ENCODE data around the gene CYP3A7. TPM values are rescaled to one million over a fixed set of nuclear protein-coding genes. Genes with fewer than 3 reads are reported as not detected.
"Not testable (repeated sequence)": the region's sequence is repeated elsewhere in the genome, so short reads cannot be mapped to it uniquely, and the experiment has no call there.

CYP3A7 gene
- total RNA-seq, 1 donor, result not detected

- no peak overlapping the region for H3K4me3 ChIP-seq (ENCODE audit: low read depth, low read length)
- TF ChIP-seq, protein P1, sequence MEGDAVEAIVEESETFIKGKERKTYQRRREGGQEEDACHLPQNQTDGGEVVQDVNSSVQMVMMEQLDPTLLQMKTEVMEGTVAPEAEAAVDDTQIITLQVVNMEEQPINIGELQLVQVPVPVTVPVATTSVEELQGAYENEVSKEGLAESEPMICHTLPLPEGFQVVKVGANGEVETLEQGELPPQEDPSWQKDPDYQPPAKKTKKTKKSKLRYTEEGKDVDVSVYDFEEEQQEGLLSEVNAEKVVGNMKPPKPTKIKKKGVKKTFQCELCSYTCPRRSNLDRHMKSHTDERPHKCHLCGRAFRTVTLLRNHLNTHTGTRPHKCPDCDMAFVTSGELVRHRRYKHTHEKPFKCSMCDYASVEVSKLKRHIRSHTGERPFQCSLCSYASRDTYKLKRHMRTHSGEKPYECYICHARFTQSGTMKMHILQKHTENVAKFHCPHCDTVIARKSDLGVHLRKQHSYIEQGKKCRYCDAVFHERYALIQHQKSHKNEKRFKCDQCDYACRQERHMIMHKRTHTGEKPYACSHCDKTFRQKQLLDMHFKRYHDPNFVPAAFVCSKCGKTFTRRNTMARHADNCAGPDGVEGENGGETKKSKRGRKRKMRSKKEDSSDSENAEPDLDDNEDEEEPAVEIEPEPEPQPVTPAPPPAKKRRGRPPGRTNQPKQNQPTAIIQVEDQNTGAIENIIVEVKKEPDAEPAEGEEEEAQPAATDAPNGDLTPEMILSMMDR (IDR thresholded peaks at IDR 0.05; ENCODE audit: insufficient read depth, low read length), result no peak
- DNase-seq (ENCODE audit: low read depth), result no peak
Observed at GRCh38 chr7:99672573-99672972, 62.4 kb downstream of the CYP3A7 start.

DNA sequence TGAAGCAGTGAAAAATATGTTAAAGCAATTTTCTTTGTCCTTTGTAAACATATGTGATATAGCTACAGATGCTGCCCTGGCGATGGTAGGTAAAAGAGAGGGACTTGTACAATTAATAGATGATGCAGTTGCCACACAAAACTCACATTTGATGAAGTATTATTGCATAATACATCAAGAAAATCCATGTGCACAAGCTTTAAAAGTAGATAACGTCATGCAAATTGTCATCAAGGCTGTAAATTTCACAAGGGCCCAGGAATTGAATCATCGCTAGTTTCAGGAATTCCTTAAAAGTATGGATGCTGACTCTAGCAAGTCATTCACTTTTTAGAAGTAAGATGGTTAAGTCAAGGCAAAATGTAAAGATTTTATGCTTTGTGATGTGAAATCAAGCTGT is 65.2 kb downstream of the CYP3A7 start:
- no peak for DNase-seq (ENCODE audit: low read depth)
- TF ChIP-seq, protein P1 (IDR thresholded peaks at IDR 0.05; ENCODE audit: insufficient read depth, low read length), result no peak
- H3K4me3 ChIP-seq (ENCODE audit: low read depth, low read length), result no peak overlapping the region

DNA sequence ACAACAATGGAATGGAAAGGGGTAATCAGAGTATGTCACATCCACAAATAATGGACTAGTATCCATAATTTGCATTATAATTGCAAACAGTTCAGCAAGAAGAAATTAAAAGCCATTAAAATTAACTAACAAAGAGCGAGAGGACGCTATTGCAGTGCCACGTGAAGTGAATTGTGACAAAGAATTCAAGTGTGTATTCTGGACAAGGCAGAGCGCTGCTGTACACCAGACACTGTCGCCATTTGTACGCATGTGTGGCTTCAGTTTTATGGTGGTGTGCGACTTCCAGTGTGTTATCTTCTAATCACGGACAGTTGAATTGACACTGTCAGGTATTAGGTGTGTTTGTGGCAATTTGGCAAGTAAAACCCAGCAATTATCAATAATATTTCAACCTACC is 66.5 kb downstream of the CYP3A7 start:
- no peak for DNase-seq (ENCODE audit: low read depth)
- TF ChIP-seq, protein P1 (IDR thresholded peaks at IDR 0.05; ENCODE audit: insufficient read depth, low read length), result no peak
- no peak overlapping the region for H3K4me3 ChIP-seq (ENCODE audit: low read depth, low read length)

DNA sequence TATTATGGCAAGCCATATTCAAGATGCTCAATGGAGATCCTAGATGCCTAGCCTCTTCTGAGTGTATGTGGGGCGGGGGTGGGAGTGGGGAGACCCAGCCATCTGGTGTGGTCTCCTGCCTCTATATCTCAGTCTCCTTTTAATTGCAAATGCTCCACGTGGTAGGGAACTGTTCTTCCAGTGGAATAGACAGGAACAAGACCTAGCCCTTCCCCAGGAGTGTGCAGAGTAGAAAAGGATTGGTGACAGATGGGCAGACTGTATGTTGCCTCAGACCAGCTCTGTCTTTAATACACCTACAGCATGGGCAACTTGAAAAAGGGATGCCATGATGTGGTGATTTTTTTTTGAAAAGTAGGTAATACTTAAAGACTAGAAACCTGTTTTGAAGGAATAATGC is 67.8 kb downstream of the CYP3A7 start:
- no peak overlapping the region for H3K4me3 ChIP-seq (ENCODE audit: low read depth, low read length)
- DNase-seq (ENCODE audit: low read depth), result no peak
- TF ChIP-seq, protein P1 (IDR thresholded peaks at IDR 0.05; ENCODE audit: insufficient read depth, low read length), result no peak

- TF ChIP-seq, protein P1 (IDR thresholded peaks at IDR 0.05; ENCODE audit: insufficient read depth, low read length), result no peak
- no peak overlapping the region for H3K4me3 ChIP-seq (ENCODE audit: low read depth, low read length)
- DNase-seq (ENCODE audit: low read depth), result no peak
Observed at GRCh38 chr7:99666013-99666395, 69.0 kb downstream of the CYP3A7 start.

DNA sequence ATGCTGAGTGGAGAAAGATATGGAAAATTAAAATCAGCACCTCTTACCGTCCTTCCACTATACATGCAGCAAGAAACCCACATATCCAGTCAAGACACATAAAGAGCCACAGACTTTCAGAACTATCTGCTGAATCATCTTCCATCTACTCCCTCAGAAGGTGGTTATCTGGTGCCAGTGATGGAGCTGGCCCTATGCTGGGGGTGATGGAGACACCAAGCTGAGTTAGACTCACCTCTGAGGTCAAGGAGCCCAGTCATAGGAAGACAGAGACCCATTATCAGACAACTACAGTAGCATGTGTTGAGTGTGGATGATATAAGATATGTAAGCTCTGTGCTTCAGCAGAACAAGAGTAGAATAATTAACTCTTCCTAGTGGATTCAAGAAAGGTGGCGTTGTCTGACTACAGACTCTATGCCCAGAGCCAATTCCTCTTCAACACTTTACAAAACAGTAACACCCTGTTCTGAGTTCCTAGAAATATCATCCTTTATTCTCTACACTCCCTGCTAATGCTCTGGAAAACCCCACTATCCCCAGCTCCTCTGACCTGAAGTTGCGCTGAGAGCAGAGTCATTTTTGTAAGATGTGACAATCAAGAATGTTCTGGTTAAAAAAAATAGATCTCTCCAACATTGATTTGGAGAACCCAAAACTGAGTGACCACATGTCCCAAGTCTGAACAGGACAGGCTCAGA is 69.5 kb downstream of the CYP3A7 start:
- no peak for DNase-seq (ENCODE audit: low read depth)
- TF ChIP-seq, protein P1 (IDR thresholded peaks at IDR 0.05; ENCODE audit: insufficient read depth, low read length), result no peak
- H3K4me3 ChIP-seq (ENCODE audit: low read depth, low read length), result no peak overlapping the region

GRCh38 chr7:99657879-99658278 is 77.1 kb downstream of the CYP3A7 start:
- not testable (repeated sequence) for DNase-seq (ENCODE audit: low read depth); H3K4me3 ChIP-seq (ENCODE audit: low read depth, low read length)

Small RNA genes lying within 50 kb of the gene (small RNA-seq; reads per million reads assigned to genes)
- gene CYP3A51P (not detected), gene CYP3A7-CYP3A51P (not detected)

Other genes with a start within 250 kb of the CYP3A7 start
- 23.4 and 31.2 TPM in 2 replicates for gene ZNF394, start 234.9 kb downstream of the CYP3A7 start, total RNA-seq (ENCODE audit: low replicate concordance)
- gene ZKSCAN5, start 230.5 kb downstream of the CYP3A7 start, total RNA-seq (ENCODE audit: low replicate concordance), result 9.1 and 11.8 TPM in 2 replicates
- gene FAM200A, start 183.1 kb downstream of the CYP3A7 start, total RNA-seq (ENCODE audit: low replicate concordance), result 5.9 and 8.9 TPM in 2 replicates
- gene ZNF655, start 176.6 kb downstream of the CYP3A7 start, total RNA-seq (ENCODE audit: low replicate concordance), result 54.2 and 76.0 TPM in 2 replicates
- gene TMEM225B, start 136.9 kb downstream of the CYP3A7 start, total RNA-seq (ENCODE audit: low replicate concordance), result 0.54 TPM in 1 of 2 replicates, not detected in the other
- 8.1 and 22.0 TPM in 2 replicates for gene ZSCAN25, start 118.2 kb downstream of the CYP3A7 start, total RNA-seq (ENCODE audit: low replicate concordance)
- 1.1 and 2.9 TPM in 2 replicates for gene CYP3A5, start 55.2 kb downstream of the CYP3A7 start, total RNA-seq (ENCODE audit: low replicate concordance)
- gene CYP3A4, start 49.0 kb upstream of the CYP3A7 start, total RNA-seq (ENCODE audit: low replicate concordance), result not detected in 2 replicates
- not detected in 2 replicates for gene CYP3A43, start 92.8 kb upstream of the CYP3A7 start, total RNA-seq (ENCODE audit: low replicate concordance)
- gene OR2AE1, start 141.8 kb upstream of the CYP3A7 start, total RNA-seq (ENCODE audit: low replicate concordance), result 0.63 and 0.65 TPM in 2 replicates
- gene TRIM4, start 184.3 kb upstream of the CYP3A7 start, total RNA-seq (ENCODE audit: low replicate concordance), result 26.3 and 34.8 TPM in 2 replicates
- gene GJC3, start 194.4 kb upstream of the CYP3A7 start, total RNA-seq (ENCODE audit: low replicate concordance), result not detected in 2 replicates
- gene AZGP1, start 240.8 kb upstream of the CYP3A7 start, total RNA-seq (ENCODE audit: low replicate concordance), result not detected in 2 replicates

All from fibroblast of the aortic adventitia (primary cell).